HG03575 (cell line): ENCODE data around the gene TRABD2B.

ENCODE experiments used
- ATAC-seq: cut with Tn5 transposase; IDR thresholded peaks from one replicate; pipeline ENCODE4 v1.9.1; 2021; ENCODE audit not compliant: unreplicated experiment, insufficient number of reproducible peaks, low FRiP score; ENCODE audit errors: extremely low read depth

TRABD2B gene

GRCh38 chr1:48025076-48025475 lies 27.9 kb upstream of the TRABD2B start:
- no peak for ATAC-seq

- no peak for ATAC-seq
Observed at GRCh38 chr1:48023488-48023887, 26.3 kb upstream of the TRABD2B start.

- ATAC-seq, result no peak
Observed at GRCh38 chr1:48022306-48022705, 25.1 kb upstream of the TRABD2B start.

GRCh38 chr1:48021792-48022191 lies 24.6 kb upstream of the TRABD2B start:
- ATAC-seq, result no peak

- ATAC-seq, result no peak
Observed at GRCh38 chr1:48019714-48020315, 22.6 kb upstream of the TRABD2B start.

- no peak for ATAC-seq
Observed at GRCh38 chr1:48018799-48019198, 21.6 kb upstream of the TRABD2B start.

GRCh38 chr1:48017716-48018115 lies 20.5 kb upstream of the TRABD2B start:
- no peak for ATAC-seq

- no peak for ATAC-seq
Observed at GRCh38 chr1:48016515-48016914, 19.3 kb upstream of the TRABD2B start.

- no peak for ATAC-seq
Observed at GRCh38 chr1:48013270-48013669, 16.1 kb upstream of the TRABD2B start.

- no peak for ATAC-seq
Observed at GRCh38 chr1:48007047-48007446, 9.9 kb upstream of the TRABD2B start.

- no peak for ATAC-seq
Observed at GRCh38 chr1:48006264-48006663, 9.1 kb upstream of the TRABD2B start.

GRCh38 chr1:48005253-48006117 lies 8.3 kb upstream of the TRABD2B start:
- ATAC-seq, result no peak

GRCh38 chr1:48003741-48004531 lies 6.8 kb upstream of the TRABD2B start:
- ATAC-seq, result no peak

GRCh38 chr1:48002142-48002541 lies 5.0 kb upstream of the TRABD2B start:
- no peak for ATAC-seq

GRCh38 chr1:48001696-48002095 lies 4.5 kb upstream of the TRABD2B start:
- ATAC-seq, result no peak

- ATAC-seq, result no peak
Observed at GRCh38 chr1:48000883-48001282, 3.7 kb upstream of the TRABD2B start.

- no peak for ATAC-seq
Observed at GRCh38 chr1:47999097-47999496, 1.9 kb upstream of the TRABD2B start.

GRCh38 chr1:47998396-47998990 lies 1.3 kb upstream of the TRABD2B start:
- ATAC-seq, result no peak

- ATAC-seq, result no peak
Observed at GRCh38 chr1:47996406-47997226, 569 bp downstream of the TRABD2B start.
